NCI-H1930 (cell line): Measurements from ENCODE around the gene NR2C2AP.
"Not testable (repeated sequence)": the region's sequence is repeated elsewhere in the genome, so short reads cannot be mapped to it uniquely, and the experiment has no call there.

ENCODE experiments used
- DNase-seq, 2 experiments: peaks; one replicate each; lab custom pipeline; 2025; lab: John Stamatoyannopoulos, UW

Gene NR2C2AP

DNA sequence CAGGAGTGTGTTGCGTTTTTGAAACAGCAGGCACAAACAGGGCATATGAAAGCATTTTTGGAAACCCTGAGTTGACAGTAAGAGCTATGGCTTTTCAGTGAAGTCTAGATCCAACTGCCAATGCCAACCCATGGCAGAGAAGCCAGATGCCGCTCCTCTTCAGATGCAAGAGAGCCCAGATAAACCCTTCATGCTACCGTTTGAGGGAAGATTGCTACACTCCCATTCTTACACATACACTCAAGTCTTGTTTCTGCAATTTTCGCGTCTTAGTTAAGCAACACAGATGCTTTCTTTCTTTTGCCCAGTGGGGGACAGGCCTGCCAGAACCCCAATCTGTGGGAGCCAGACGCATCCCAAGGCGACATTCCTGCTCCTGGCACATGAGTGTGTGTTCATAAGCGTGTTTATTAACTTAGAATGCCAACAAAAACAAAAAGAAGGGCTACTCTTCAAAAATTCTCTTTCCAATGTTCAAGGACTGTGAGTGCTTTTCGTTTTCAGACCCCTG, 21.7 kb downstream of the NR2C2AP start:
- no peak for DNase-seq

- DNase-seq, result no peak
Observed at GRCh38 chr19:19179548-19180441, 23.4 kb downstream of the NR2C2AP start.

- DNase-seq, result no peak
Observed at GRCh38 chr19:19176950-19177349, 26.3 kb downstream of the NR2C2AP start.

GRCh38 chr19:19173243-19173642, 30.0 kb downstream of the NR2C2AP start:
- not testable (repeated sequence) for DNase-seq

GRCh38 chr19:19171821-19172532, 31.2 kb downstream of the NR2C2AP start:
- DNase-seq, result peak in 1 of 2 experiments; percentile 3

DNA sequence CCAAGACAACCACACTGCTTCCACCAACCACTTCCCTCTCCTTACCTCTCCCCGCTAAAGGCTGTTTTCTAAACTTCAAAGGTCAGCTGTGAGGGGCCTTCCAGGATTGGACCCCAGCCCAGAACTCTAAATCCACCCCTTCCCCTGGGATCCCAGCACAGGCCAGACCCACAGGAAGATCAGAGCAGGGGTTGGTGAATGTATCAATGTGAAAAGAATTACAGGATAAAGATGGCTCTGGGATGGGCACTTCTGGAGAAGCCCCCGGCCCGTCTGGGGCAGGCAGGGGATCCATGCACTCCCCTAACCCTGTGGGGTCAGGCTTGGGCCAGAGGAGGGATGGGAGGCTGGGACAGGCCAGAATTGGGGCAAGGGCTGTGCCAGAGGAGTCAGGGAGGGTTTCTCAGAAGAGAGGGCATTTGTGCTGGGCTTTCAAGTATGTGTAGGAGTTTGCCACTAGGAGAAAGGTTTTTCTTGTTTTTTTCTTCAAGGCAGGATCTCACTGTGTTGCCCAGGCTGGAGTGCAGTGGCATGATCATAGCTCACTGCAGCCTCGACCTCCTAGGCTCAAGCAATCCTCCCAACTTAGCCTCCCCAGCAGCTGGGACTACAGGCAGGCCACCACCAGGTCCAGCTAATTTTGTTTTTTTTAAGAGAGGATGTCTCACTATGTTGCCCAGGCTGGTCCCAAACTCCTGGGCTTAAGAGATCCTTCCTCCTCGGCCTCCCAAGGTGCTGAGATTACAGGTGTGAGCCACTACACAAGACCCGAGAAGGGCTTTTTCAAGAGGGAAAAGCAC, 32.1 kb downstream of the NR2C2AP start:
- no peak for DNase-seq

- peak; percentile 61 to 64 for DNase-seq
Observed at GRCh38 chr19:19170053-19170872, 33.0 kb downstream of the NR2C2AP start, which contains the start of gene MEF2B. Gene MEF2B, minus strand, starts transcription at chr19:19170263. Its CDS starts 19,528 bp downstream, at chr19:19150735.

- no peak for DNase-seq
Observed at GRCh38 chr19:19169236-19170052, 33.8 kb downstream of the NR2C2AP start.

DNA sequence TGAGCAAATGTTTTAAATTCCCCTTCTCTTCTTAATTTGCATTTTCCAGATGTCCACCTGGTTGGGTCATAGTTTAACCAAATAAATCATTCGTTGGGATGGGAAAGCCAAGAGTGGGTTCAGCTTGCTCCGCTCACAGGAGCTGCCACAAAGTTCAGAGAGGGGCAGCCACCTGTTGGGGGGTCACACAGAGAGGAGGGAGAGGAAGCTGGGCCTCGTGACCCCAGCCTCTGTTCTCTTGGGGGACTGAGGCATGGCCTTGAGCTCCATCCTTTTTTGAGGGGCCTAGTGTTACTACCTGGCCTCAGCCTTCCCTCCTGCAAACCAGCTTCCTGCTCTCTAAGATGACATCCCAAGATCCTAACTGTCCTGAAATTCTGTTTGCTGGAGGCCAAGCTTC, 35.6 kb downstream of the NR2C2AP start:
- DNase-seq, result no peak

DNA sequence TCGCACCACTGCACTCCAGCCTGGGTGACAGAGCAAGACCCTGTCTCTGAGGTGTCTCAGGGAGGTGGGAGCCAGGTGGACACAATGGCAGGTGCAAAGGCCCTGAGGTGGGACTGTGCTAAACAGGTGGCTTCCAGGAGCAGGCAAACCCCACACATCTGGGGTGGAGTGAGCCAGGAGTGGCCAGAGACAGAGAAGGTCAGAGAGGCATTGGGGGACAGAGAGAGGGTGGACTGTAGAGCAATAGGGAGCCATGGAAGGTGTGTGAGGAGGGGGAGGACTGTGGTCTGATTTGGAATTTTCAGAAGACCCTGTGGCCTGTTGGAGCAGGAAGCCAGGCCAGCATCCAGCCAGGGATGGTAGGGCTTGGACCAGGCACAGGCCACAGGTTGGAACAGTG, 37.8 kb downstream of the NR2C2AP start:
- no peak for DNase-seq

DNA sequence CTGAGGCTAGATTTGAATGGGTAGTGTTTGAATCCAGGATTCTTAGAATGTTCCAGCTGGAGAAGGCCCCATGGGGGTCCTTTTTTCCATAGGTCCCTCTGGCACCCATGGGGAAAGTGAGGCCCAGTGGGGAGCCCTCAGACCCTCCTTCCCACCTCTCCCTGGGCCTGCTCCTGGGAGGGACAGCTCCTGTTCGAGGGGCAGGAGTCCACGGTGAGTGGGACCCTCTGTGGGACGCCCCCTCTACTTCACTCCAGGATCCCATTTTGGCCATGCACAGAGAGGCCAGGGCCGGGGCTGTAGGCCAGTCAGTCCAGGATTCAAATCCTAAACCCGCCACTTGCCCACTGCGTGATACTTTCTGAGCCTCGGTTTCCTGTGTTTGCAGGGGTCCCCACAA, 40.7 kb downstream of the NR2C2AP start:
- DNase-seq, result no peak

DNA sequence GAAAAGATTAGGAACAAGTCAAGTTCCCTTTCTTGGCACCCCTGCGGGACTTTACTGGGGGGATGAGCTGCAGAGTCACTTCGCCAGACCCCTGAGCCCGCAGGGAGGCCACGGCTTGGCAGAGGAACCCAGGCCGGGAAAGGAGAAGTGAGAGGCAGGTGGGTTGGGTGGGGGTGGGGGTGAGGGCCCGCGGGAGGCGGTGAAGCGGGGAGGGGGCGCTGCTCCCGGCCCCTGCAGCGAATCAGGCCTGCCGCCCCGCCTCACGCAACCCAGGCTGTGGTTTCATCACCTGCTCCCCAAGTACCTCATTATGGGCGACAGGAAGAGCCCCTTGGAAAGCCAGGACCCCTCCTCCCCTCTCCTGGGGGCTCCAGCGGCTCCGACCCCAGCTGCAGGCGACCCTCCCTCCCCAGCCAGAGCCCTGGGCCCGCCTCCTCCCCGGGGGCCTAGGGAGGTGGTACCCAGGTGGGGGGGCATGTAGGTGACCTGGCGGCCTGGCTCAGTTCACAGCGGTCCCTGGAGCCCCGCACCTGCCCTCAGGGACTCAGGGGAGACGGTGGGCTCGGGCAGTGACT, 42.7 kb downstream of the NR2C2AP start:
- DNase-seq, result no peak

GRCh38 chr19:19159534-19159933, 43.7 kb downstream of the NR2C2AP start:
- DNase-seq, result no peak

GRCh38 chr19:19157808-19158207, 45.4 kb downstream of the NR2C2AP start:
- DNase-seq, result no peak

DNA sequence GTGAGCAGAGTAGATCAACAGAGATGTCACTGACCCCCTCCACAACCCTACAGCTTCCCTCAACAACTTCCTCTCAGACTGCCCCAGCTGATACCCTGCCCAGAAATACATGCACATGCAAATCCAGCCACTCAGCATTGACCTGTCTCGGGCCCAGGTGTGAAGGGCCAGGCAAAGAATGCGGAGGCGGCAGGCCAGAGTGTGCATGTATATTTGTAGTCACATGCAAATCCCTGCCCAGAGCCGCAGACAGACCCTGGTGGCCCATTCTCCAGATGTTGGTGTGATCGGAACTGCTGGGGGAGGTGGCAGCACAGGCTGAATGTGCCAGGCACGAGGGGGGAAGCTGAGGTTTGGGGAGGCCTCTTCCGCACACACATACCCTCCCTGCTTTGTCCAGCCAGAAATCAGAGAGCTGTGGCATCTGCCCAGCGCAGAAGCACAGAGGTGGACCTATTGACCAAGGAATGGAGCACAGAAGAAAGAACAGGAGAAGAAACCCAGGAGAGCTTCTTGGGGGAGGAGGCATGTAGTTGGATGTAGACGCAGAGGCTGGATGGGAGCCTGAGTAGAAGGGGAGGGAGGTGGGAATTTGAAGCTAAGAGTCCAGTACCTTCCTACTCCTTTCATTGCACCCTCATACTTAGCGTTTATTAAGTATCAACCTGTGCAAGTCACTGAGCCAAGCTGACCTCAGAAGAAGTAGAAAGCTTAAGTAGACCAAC, 47.6 kb downstream of the NR2C2AP start:
- DNase-seq, result no peak

DNA sequence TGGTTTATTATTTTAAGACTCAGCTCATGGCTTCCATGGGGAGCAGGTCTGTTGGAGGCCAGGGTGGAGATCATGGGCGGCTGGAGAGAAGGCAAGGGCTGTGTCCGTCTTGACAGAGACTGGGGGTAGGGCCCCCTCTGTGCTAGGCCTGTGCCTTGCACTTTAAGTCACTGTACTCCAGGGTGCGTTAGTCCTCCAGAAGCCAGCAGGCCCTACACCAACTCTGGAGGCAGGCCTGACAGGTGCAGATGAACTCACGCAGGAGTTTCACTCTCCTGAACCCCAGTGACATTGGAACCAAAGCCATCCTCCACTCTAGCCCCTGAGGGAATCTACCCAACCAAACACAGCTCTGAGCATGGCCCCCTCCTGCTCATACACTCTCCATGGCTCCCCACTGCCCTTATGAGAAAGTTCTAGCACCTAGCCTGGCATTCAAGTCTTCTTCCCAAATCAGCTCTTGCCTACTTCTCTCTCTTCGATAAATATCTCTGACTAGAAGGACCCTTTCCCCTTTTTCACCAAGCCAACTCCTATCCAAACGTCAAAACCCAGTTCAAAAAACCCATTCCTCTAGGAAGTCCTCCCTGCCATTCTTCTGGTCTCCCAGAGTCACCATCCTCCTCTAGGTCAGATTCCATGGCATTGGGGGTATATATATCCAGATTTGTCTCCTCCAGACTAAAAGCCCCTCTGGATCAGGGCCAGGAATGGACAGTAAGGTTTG, 48.3 kb downstream of the NR2C2AP start:
- no peak for DNase-seq

- no peak for DNase-seq
Observed at GRCh38 chr19:19152668-19153384, 50.4 kb downstream of the NR2C2AP start.

DNA sequence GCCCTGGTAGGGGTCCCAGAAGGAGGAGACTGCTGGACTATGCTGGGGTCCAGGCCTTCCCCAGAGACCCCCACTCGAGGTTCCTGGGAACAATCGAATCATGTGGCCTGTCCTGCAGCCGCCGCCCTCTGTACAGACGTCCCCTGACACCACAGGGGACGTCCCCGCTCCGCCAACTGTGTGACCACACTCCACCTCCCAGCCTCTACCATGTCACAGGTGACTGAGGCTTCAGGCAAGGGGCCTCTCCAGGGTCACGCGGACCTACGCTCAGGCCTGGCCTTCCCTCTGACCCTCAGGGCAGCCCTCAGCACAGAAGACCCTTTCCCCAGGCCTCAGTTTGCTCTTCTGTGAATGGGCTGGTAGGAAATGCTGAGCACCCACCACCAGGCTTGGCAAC, 51.8 kb downstream of the NR2C2AP start:
- no peak for DNase-seq
